ENCODE results near the gene FUBP3.

FUBP3 gene

DNA sequence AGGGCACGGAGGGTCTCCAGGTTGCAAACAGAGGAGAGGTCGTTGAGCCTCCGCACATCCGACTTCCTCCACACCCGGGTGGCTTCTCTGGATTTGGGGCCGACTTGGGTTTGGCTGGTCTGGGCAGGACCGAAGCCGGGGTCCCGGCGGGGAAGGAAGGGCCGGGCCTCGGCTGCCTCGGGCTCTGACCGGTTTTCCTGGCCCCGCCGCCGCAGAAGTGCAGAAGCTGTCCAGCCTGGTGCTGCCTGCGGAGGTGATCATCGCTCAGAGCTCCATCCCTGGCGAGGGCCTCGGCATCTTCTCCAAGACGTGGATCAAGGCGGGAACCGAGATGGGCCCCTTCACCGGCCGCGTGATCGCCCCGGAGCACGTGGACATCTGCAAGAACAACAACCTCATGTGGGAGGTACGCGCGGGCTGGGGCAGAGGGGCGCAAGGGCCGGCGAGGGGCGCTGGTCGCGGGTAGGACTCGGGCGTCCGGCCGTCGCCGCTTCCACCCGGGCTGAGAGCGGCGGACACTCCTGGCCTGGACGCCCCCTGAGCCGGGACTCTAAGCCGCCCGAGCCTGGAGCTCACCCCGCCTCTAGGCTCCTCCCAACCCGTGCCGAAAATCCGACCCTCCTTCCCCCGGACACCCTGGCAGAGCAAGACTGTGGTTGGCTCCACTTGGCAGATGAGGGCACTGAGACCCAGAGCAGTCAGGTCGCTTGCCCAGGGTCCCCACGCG lies 87.2 kb downstream of the FUBP3 start:
- no peak overlapping the region for H3K4me3 ChIP-seq (ENCODE audit: low read length)
- TF ChIP-seq, protein P1, sequence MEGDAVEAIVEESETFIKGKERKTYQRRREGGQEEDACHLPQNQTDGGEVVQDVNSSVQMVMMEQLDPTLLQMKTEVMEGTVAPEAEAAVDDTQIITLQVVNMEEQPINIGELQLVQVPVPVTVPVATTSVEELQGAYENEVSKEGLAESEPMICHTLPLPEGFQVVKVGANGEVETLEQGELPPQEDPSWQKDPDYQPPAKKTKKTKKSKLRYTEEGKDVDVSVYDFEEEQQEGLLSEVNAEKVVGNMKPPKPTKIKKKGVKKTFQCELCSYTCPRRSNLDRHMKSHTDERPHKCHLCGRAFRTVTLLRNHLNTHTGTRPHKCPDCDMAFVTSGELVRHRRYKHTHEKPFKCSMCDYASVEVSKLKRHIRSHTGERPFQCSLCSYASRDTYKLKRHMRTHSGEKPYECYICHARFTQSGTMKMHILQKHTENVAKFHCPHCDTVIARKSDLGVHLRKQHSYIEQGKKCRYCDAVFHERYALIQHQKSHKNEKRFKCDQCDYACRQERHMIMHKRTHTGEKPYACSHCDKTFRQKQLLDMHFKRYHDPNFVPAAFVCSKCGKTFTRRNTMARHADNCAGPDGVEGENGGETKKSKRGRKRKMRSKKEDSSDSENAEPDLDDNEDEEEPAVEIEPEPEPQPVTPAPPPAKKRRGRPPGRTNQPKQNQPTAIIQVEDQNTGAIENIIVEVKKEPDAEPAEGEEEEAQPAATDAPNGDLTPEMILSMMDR (conservative IDR thresholded peaks at IDR 0.05; ENCODE audit: low read length), result no peak
- DNase-seq (ENCODE audit: low read depth), result no peak

DNA sequence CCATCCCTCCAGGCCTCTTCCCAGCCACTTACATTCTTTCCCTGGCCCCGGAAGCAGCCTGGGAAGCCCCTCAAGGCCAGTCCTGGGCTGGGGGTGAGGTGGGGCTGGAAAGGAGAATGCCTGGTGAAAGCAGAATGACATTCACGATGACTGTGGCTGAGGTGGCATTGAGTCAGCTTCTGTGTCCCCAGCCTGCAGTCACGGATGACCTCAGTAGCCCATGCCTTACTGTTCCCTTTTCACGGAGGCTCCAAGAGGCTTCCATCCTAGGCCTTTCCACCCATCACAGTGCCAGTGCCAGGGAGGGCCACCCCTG lies 87.7 kb downstream of the FUBP3 start:
- no peak for DNase-seq (ENCODE audit: low read depth)
- no peak overlapping the region for H3K4me3 ChIP-seq (ENCODE audit: low read length)
- TF ChIP-seq, protein P1 (conservative IDR thresholded peaks at IDR 0.05; ENCODE audit: low read length), result no peak

DNA sequence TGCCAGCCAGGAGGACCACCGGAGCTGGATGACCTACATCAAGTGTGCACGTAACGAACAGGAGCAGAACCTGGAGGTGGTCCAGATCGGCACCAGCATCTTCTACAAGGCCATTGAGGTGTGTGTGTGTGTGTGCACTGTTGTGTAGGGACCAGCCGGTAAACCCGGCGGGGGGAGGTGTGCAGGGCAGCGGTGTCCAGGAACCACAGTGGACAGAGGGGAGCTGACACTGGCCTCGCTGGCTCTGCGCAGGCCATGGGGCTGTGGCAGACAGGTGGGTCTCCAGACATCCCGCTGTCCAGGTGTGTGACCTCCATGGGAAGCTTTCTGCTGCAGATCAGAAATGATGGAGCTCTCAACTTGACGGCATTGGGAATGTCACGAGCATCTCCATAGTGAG lies 88.8 kb downstream of the FUBP3 start:
- TF ChIP-seq, protein P1 (conservative IDR thresholded peaks at IDR 0.05; ENCODE audit: low read length), result no peak

DNA sequence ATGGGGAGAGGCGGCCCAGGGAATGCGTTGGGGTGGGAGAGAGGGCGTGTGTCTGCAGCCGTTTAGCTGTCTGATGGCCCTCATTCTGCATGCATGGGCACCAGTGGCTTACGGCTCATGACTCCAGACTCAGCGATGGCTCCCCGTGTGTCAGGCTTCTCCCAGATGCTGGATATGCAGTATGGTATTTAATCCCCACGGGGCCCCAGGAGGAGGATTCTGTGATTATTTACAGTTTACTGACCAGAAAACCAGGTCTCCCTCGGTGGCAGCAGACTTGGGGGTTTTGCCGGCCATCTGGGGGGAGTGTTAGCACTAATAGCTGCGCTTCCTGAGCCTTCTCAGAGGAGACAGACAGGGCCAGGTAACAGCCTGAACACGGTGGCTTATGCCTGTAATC lies 89.3 kb downstream of the FUBP3 start:
- no peak overlapping the region for H3K4me3 ChIP-seq (ENCODE audit: low read length)
- TF ChIP-seq, protein P1 (conservative IDR thresholded peaks at IDR 0.05; ENCODE audit: low read length), result no peak
- no peak for DNase-seq (ENCODE audit: low read depth)

More for the DNA sequence above, 88.8 kb downstream of the FUBP3 start:
- DNase-seq (ENCODE audit: low read depth), result no peak
- H3K4me3 ChIP-seq (ENCODE audit: low read length), result no peak overlapping the region

DNA sequence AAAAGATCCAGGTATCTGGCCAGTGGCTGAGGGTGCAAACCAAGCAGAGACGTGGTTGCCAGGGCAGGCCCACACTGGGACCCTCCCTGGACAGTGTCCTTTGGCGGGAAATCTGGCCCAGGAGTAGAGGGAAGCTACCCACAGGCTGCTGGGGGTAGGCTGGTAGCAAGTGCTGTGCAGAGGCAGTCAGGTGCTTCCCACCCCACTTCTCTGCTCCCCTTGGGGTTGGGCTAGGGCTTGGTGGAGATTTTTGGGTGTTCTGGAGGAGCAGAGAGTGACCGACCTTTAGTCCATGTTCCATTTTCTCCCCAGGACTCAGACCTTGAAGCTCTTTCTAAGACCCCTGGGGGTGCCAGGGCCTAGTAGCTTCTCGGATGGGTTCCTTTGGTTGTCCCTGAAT lies 90.6 kb downstream of the FUBP3 start:
- no peak overlapping the region for H3K4me3 ChIP-seq (ENCODE audit: low read length)
- DNase-seq (ENCODE audit: low read depth), result no peak
- TF ChIP-seq, protein P1 (conservative IDR thresholded peaks at IDR 0.05; ENCODE audit: low read length), result no peak

DNA sequence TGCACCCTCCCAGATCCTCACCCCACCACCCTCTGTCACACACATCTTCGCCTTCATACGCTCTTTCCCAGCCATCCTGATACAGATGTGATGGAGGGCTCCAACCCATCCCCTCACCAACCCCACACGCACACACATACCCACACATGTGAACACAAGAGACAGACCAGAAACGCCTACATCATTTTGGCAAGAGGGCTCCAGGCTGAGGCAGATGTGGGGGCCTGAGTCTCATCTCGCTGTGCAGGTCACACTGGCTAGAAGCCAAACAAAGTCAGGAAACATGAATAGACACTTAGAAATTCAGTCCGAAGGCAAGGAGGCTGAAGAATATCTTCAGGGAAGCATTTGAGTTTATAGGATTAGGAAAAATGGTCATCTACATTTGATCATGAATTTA lies 91.3 kb downstream of the FUBP3 start:
- no peak for DNase-seq (ENCODE audit: low read depth)
- TF ChIP-seq, protein P1 (conservative IDR thresholded peaks at IDR 0.05; ENCODE audit: low read length), result no peak
- no peak overlapping the region for H3K4me3 ChIP-seq (ENCODE audit: low read length)

DNA sequence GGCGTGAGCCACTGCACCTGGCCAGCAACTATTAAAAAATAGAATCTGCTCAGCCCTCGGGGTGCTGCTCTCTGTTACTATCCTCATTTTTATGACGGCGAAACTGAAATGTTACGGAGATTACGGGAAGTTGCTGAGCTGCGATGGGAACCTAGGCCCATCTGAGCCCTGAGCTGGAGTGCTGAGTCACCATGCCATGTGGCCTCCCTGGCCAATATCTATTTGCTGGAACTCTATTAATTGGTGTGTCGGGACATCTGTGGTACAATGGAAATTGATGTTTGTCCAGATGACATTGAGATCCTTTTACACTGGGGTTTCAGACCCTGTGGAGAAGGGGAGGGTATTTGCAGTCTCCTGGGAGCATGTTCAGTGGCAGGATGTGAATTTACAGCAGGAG lies 93.1 kb downstream of the FUBP3 start:
- TF ChIP-seq, protein P1 (conservative IDR thresholded peaks at IDR 0.05; ENCODE audit: low read length), result no peak
- H3K4me3 ChIP-seq (ENCODE audit: low read length), result no peak overlapping the region
- DNase-seq (ENCODE audit: low read depth), result no peak

Measured in AG10803 (cell line).